ENCODE measurements around the gene RGS14.

RGS14 gene

GRCh38 chr5:177376107-177376506 lies 18.4 kb downstream of the RGS14 start:
- TF ChIP-seq, protein P1, sequence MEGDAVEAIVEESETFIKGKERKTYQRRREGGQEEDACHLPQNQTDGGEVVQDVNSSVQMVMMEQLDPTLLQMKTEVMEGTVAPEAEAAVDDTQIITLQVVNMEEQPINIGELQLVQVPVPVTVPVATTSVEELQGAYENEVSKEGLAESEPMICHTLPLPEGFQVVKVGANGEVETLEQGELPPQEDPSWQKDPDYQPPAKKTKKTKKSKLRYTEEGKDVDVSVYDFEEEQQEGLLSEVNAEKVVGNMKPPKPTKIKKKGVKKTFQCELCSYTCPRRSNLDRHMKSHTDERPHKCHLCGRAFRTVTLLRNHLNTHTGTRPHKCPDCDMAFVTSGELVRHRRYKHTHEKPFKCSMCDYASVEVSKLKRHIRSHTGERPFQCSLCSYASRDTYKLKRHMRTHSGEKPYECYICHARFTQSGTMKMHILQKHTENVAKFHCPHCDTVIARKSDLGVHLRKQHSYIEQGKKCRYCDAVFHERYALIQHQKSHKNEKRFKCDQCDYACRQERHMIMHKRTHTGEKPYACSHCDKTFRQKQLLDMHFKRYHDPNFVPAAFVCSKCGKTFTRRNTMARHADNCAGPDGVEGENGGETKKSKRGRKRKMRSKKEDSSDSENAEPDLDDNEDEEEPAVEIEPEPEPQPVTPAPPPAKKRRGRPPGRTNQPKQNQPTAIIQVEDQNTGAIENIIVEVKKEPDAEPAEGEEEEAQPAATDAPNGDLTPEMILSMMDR (IDR thresholded peaks at IDR 0.05; ENCODE audit: control insufficient read depth, insufficient read depth, low read depth, low read length, missing control alignments), result no peak
- no peak for DNase-seq (ENCODE audit: low read depth)
- no peak overlapping the region for H3K4me3 ChIP-seq (ENCODE audit: control insufficient read depth, low read depth, low read length)

GRCh38 chr5:177377851-177378776 lies 20.4 kb downstream of the RGS14 start:
- no peak overlapping the region for H3K4me3 ChIP-seq (ENCODE audit: control insufficient read depth, low read depth, low read length)
- DNase-seq (ENCODE audit: low read depth), result no peak
- TF ChIP-seq, protein P1 (IDR thresholded peaks at IDR 0.05; ENCODE audit: control insufficient read depth, insufficient read depth, low read depth, low read length, missing control alignments), result no peak

- H3K4me3 ChIP-seq (ENCODE audit: control insufficient read depth, low read depth, low read length), result no peak overlapping the region
- TF ChIP-seq, protein P1 (IDR thresholded peaks at IDR 0.05; ENCODE audit: control insufficient read depth, insufficient read depth, low read depth, low read length, missing control alignments), result no peak
- DNase-seq (ENCODE audit: low read depth), result no peak
Measured at GRCh38 chr5:177378884-177379883, 21.5 kb downstream of the RGS14 start.

- no peak for DNase-seq (ENCODE audit: low read depth)
Measured at GRCh38 chr5:177380805-177381126, 23.0 kb downstream of the RGS14 start.

DNA sequence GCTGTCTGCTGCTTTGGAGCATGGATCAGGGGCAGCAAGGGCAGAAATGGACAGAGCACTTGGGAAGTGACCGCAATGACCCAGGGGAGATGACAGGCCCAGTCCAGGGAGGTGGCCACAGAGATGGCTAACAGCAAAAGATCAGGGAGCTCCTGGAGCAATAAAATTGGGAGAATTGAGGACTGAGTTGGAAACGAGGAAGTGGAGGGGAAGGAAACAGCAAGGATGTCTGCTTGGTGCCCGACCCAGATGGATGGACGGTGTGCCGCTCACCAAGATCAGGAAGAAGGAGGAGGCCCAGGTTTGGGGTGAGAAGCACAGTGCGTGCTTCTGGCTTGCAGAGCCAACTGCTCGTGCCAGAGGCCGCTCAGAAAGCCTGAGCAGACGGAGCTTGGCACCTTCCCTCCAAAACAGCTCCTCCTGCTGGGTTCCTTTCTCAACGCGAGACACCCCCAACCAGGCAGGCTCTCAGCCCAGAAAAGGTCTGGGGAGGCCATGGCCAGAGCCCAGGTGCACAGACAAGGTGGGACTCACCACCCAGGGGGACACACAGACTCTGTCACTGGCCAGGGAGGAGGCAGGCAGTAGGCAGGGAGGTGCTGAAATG lies 24.8 kb downstream of the RGS14 start:
- TF ChIP-seq, protein P1 (IDR thresholded peaks at IDR 0.05; ENCODE audit: control insufficient read depth, insufficient read depth, low read depth, low read length, missing control alignments), result peak; percentile 18
- no peak overlapping the region for H3K4me3 ChIP-seq (ENCODE audit: control insufficient read depth, low read depth, low read length)
- no peak for DNase-seq (ENCODE audit: low read depth)

More at GRCh38 chr5:177380805-177381126, 23.0 kb downstream of the RGS14 start:
- TF ChIP-seq, protein P1 (IDR thresholded peaks at IDR 0.05; ENCODE audit: control insufficient read depth, insufficient read depth, low read depth, low read length, missing control alignments), result no peak
- H3K4me3 ChIP-seq (ENCODE audit: control insufficient read depth, low read depth, low read length), result no peak overlapping the region

- no peak overlapping the region for H3K4me3 ChIP-seq (ENCODE audit: control insufficient read depth, low read depth, low read length)
- TF ChIP-seq, protein P1 (IDR thresholded peaks at IDR 0.05; ENCODE audit: control insufficient read depth, insufficient read depth, low read depth, low read length, missing control alignments), result no peak
- DNase-seq (ENCODE audit: low read depth), result no peak
Measured at GRCh38 chr5:177383181-177383580, 25.5 kb downstream of the RGS14 start.

Measured in AG09309 (cell line).